PC-9 (cell line): ENCODE data around the gene CDHR4. TPM values are rescaled to one million over a fixed set of nuclear protein-coding genes. Genes with fewer than 3 reads are reported as not detected.
"Not testable (repeated sequence)": the region's sequence is repeated elsewhere in the genome, so short reads cannot be mapped to it uniquely, and the experiment has no call there.

ENCODE experiments used
- BruUV-seq: library from RNA; stranded (reverse); fragments of 400-500 nt; replicated peaks from 2 replicates; lab custom pipeline; 2021; lab: Mats Ljungman, UMichigan
- CTCF ChIA-PET: fragments of 300-600 bp; sonication (Branson Sonifier 250); formaldehyde crosslinking; loops from one replicate; lab custom pipeline; 2022; ENCODE audit warnings: antibody characterized with exemption; lab: Charles Lee
- POLR2A ChIA-PET: fragments of 300-600 bp; sonication (Branson Sonifier 250); formaldehyde crosslinking; loops from one replicate; lab custom pipeline; 2022; ENCODE audit warnings: antibody characterized with exemption; ENCODE audit not compliant: unreplicated experiment; lab: Charles Lee
- DNase-seq, 2 experiments: peaks; one replicate each; pipeline versions ENCODE4 v3.0.0 to v3.0.0-alpha.2; 2015 to 2022; ENCODE audit warnings: mixed read lengths in 1 of 2
- H2AFZ ChIP-seq: fragments of 200-600 bp; sonication (generic); 2 replicates; pipeline ENCODE4 v1.8.1; 2017; ENCODE audit warnings: antibody characterized with exemption
- H3F3A ChIP-seq: fragments of 200-600 bp; sonication (generic); 2 replicates; pipeline ENCODE4 v1.8.1; 2017; ENCODE audit warnings: antibody characterized with exemption, mild to moderate bottlenecking, low read depth; ENCODE audit not compliant: insufficient read depth
- H3K27ac ChIP-seq: fragments of 200-600 bp; sonication (generic); 2 replicates; pipeline ENCODE4 v1.6.1; 2016; ENCODE audit warnings: mixed run types
- H3K27me3 ChIP-seq: fragments of 200-600 bp; sonication (generic); 2 replicates; pipeline ENCODE4 v1.6.1; 2016; ENCODE audit warnings: low read depth, mixed run types; ENCODE audit not compliant: insufficient read depth
- H3K36me3 ChIP-seq: fragments of 200-600 bp; sonication (generic); 2 replicates; pipeline ENCODE4 v1.6.1; 2016; ENCODE audit warnings: low read depth, mixed run types
- H3K4me1 ChIP-seq: fragments of 200-600 bp; sonication (generic); replicated peaks from 2 replicates; pipeline ENCODE4 v1.6.1; 2016; ENCODE audit warnings: mixed run types; ENCODE audit not compliant: insufficient read depth
- H3K4me2 ChIP-seq: fragments of 200-600 bp; sonication (generic); 2 replicates; pipeline ENCODE4 v1.6.1; 2017; ENCODE audit warnings: mixed run types
- H3K4me3 ChIP-seq: fragments of 200-600 bp; sonication (generic); 2 replicates; pipeline ENCODE4 v1.6.1; 2016; ENCODE audit warnings: mixed run types
- H3K79me2 ChIP-seq: fragments of 200-600 bp; sonication (generic); 2 replicates; pipeline ENCODE4 v1.6.1; 2017; ENCODE audit warnings: low read depth, mixed run types
- H3K9me2 ChIP-seq: fragments of 200-600 bp; sonication (generic); 2 replicates; pipeline ENCODE4 v1.8.1; 2017; ENCODE audit warnings: mild to moderate bottlenecking; ENCODE audit not compliant: insufficient read depth
- H3K9me3 ChIP-seq: fragments of 200-600 bp; sonication (generic); 2 replicates; pipeline ENCODE4 v1.8.1; 2016; ENCODE audit warnings: low read depth; ENCODE audit not compliant: insufficient read depth
- H4K20me1 ChIP-seq: fragments of 200-600 bp; sonication (generic); 2 replicates; pipeline ENCODE4 v1.8.1; 2017; ENCODE audit not compliant: insufficient read depth
- EZH2 ChIP-seq: fragments of 200-600 bp; sonication (generic); IDR thresholded peaks from 2 replicates; pipeline ENCODE4 v1.8.0; 2017; ENCODE audit warnings: antibody characterized with exemption, low read depth
- intact Hi-C: fragments of 100-400 bp; cut with micrococcal nuclease; formaldehyde crosslinking; loops from one replicate; pipeline ENCODE4 v1.10.0; 2022; ENCODE audit not compliant: unreplicated experiment
- total RNA-seq: library from RNA; stranded (reverse); gene quantifications from 2 replicates; pipeline ENCODE4 v1.2.3, GENCODE V29; 2021
- TF ChIP-seq, protein P1 (sequence below): fragments of 200-600 bp; sonication (generic); conservative IDR thresholded peaks from 2 replicates; pipeline ENCODE4 v1.6.1; 2017; ENCODE audit warnings: mixed run types, antibody characterized with exemption, mild to moderate bottlenecking, moderate library complexity

The CDHR4 gene
- total RNA-seq, 1 experiment from 2014 or later = 3.5 TPM

DNA sequence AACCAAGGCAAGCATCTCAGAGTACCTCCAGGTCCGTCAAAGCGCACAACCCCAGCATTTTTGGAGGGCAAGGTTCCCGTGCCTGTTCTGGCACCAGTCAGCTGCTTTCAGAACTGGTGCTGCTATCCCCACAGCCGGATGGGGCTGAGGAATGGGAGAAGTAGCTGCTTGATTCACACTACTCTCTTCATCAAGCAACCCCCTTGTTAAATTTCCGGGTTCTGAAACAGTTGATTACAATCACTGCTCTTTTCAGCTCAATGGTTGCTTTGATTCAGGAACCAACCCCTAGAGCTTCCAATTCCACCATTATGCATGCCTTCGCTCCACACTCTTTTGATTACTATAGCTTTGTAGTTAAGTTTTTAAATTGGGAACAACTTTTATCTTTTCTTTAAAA, 26.3 kb upstream of the CDHR4 start:
- Histone ChIP-seq H3K4me2 (no peak overlapping the region), H3K27ac (no peak overlapping the region), H3F3A (no peaks in the 10 kb centered on the region), H3K4me3 (no peak overlapping the region), H2AFZ (no peak overlapping the region), H3K4me1 (no peaks in the 10 kb centered on the region), H3K36me3 (no peaks in the 10 kb centered on the region), H3K9me3 (no peaks in the 10 kb centered on the region), H3K9me2 (no peaks in the 10 kb centered on the region), H4K20me1 (no peaks in the 10 kb centered on the region), H3K27me3 (no peaks in the 10 kb centered on the region), H3K79me2 (no peaks in the 10 kb centered on the region)
- no peak for DNase-seq
- ChIA-PET POLR2A (no interaction called here), CTCF (interaction anchor here (0.6 to 1.2 kb wide), 2 partner anchors 12 to 27 kb away, joined by 5 to 8 read pairs; partner anchors contain the start of gene UBA7)
- TF ChIP-seq, protein P1, sequence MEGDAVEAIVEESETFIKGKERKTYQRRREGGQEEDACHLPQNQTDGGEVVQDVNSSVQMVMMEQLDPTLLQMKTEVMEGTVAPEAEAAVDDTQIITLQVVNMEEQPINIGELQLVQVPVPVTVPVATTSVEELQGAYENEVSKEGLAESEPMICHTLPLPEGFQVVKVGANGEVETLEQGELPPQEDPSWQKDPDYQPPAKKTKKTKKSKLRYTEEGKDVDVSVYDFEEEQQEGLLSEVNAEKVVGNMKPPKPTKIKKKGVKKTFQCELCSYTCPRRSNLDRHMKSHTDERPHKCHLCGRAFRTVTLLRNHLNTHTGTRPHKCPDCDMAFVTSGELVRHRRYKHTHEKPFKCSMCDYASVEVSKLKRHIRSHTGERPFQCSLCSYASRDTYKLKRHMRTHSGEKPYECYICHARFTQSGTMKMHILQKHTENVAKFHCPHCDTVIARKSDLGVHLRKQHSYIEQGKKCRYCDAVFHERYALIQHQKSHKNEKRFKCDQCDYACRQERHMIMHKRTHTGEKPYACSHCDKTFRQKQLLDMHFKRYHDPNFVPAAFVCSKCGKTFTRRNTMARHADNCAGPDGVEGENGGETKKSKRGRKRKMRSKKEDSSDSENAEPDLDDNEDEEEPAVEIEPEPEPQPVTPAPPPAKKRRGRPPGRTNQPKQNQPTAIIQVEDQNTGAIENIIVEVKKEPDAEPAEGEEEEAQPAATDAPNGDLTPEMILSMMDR = no peak
- TF ChIP-seq EZH2 = no peak
- BruUV-seq = no TSS peak
- intact Hi-C loops = no loop called here

DNA sequence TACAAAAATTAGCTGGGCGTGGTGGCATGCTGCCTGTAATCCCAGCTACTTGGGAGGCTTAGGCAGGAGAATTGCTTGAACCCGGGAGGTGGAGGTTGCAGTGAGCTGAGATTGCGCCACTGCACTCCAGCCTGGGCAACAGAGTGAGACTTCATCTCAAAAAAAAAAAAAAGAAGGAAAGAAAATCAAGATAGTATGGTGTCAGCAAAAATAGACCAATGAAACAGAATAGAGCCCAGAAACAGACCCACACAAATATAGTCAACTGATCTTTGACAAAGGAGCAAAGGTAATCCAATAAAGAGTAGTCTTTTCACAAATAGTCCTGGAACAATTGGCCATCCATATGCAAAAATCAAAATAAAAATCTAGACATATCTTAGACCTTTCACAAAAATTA, 23.5 kb upstream of the CDHR4 start:
- BruUV-seq, H3K4me1 ChIP-seq, H3K79me2 ChIP-seq, CTCF ChIA-PET, H3K4me2 ChIP-seq, H3K9me3 ChIP-seq, H3K9me2 ChIP-seq, H3F3A ChIP-seq, H3K36me3 ChIP-seq, intact Hi-C loops, H3K27ac ChIP-seq, DNase-seq, H3K4me3 ChIP-seq, H3K27me3 ChIP-seq, H4K20me1 ChIP-seq, H2AFZ ChIP-seq: not testable (repeated sequence)
- POLR2A ChIA-PET = interaction anchor here (0.7 kb wide), 1 partner anchor 148 kb away, joined by 3 read pairs; no protein-coding TSS in a partner anchor

DNA sequence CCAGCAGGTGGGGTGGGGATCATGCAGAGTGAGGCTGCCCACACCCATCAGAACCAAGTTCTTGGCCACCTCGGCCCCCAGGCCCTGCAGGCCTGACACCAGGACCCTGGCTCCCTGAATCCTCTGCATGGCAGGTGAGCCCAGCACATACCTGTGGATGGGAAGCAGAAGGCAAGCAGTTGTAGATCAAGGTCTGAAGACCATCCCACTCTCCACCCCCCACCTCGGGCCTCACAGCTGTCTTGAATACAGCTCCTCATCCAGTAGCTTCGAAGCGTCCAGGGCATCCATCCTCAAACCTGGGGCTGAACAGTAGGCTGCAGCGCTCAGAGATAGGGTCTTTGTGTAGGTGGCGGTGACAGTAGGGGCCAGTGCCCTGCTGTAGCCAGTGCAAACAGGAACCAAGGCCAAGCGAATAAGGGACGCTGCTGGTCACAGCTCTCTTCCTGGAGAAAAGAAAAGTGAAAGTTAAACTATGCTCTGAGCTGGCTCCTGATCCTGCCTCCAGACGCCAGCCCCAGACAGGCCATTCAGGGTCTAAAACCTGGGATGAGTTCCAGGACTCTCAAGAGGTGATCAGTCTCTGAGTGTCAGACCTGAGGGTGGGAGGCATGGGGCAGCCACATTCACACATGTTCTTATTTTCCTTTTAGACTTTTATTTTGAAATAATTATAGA, 14.0 kb upstream of the CDHR4 start, which contains the start of gene UBA7:
Gene UBA7, minus strand, starts transcription at position 457 of the 678 bp plus-strand sequence. Its CDS starts 166 bp downstream, at position 291.
- ChIA-PET CTCF (interaction anchor here (0.8 kb wide), 2 partner anchors 10 to 13 kb away, joined by 4 to 5 read pairs; partner anchors contain the start of gene INKA1), POLR2A (interaction anchor here (0.6 kb wide), 1 partner anchor 87 kb away, joined by 4 read pairs; no protein-coding TSS in a partner anchor)
- Histone ChIP-seq H3K4me1 (no peaks in the 10 kb centered on the region), H3K27ac (no peak within 1 kb of the TSS), H3K9me2 (no peaks in the 10 kb centered on the region), H3K27me3 (no peaks in the 10 kb centered on the region), H3K4me2 (peak within 1 kb of the TSS; percentile 62), H3K9me3 (no peaks in the 10 kb centered on the region), H3F3A (no peaks in the 10 kb centered on the region), H3K79me2 (no peaks in the 10 kb centered on the region), H4K20me1 (no peaks in the 10 kb centered on the region), H3K36me3 (no peaks in the 10 kb centered on the region), H2AFZ (peak within 1 kb of the TSS; percentile 62; the same call in 1 of the 2 replicates), H3K4me3 (no peak within 1 kb of the TSS; the same call in 1 of the 2 replicates)
- intact Hi-C loops = no loop called here
- TF ChIP-seq, protein P1 = no peak
- TF ChIP-seq EZH2 = no peak
- BruUV-seq = no TSS peak
- DNase-seq = peak in 1 of 2 experiments; percentile 49
